A673 (cell line): ENCODE results near the gene DENND5A.

Experiments used
- EZH2 ChIP-seq: fragments of 200-600 bp; sonication (generic); IDR thresholded peaks from 2 replicates; pipeline ENCODE4 v1.6.1; 2017; ENCODE audit warnings: borderline replicate concordance, low read depth, mild to moderate bottlenecking, mixed read lengths, antibody characterized with exemption, low read length; ENCODE audit not compliant: poor library complexity, severe bottlenecking
- TF ChIP-seq, protein P1 (sequence below): fragments of 300-800, 200-600 bp; sonication (generic); conservative IDR thresholded peaks from 2 replicates; pipeline ENCODE4 v1.5.1; 2017; ENCODE audit warnings: low read depth, mild to moderate bottlenecking, antibody characterized with exemption, low read length, moderate library complexity, mixed read lengths

DNA sequence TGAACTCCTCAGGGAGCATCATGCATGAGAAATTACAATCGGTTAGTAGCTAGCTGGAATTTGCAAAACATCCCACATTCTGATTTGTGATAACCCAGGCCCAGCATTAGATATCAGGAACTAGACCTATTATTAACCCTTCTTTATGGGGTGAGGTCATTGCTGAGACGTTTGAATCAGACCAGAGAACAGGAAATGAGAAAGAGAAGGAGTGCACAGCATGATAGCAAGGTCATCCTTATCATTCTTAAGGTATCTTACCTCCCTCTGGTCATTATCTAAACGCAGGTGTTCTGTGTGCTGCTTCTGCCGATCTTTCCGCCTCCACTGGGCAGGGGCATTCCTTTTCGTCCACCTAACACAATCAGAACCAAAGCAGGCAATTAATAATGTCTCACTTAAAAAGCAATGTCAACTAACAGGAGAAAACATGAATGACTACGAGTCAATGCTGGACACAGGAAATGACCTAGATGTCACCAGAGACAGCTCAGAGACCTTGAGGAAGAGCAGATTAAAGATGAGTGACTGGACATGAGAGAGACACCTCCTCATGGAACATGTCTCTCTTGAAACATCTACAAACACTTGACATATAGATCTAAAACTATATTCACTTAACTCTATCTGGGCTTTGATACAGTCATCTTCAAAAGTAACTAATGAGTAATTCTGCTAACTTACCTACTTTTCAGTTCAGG is 95.4 kb downstream of the DENND5A start:
- TF ChIP-seq, protein P1, sequence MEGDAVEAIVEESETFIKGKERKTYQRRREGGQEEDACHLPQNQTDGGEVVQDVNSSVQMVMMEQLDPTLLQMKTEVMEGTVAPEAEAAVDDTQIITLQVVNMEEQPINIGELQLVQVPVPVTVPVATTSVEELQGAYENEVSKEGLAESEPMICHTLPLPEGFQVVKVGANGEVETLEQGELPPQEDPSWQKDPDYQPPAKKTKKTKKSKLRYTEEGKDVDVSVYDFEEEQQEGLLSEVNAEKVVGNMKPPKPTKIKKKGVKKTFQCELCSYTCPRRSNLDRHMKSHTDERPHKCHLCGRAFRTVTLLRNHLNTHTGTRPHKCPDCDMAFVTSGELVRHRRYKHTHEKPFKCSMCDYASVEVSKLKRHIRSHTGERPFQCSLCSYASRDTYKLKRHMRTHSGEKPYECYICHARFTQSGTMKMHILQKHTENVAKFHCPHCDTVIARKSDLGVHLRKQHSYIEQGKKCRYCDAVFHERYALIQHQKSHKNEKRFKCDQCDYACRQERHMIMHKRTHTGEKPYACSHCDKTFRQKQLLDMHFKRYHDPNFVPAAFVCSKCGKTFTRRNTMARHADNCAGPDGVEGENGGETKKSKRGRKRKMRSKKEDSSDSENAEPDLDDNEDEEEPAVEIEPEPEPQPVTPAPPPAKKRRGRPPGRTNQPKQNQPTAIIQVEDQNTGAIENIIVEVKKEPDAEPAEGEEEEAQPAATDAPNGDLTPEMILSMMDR = no peak
- no peak for TF ChIP-seq EZH2
